Keratinocyte (primary cell): ENCODE measurements around the gene SLC9A3. TPM values are rescaled to one million over a fixed set of nuclear protein-coding genes. Genes with fewer than 3 reads are reported as not detected.

ENCODE experiments used
- DNase-seq: peaks from one replicate; pipeline ENCODE4 v3.0.0-alpha.2; 2011; ENCODE audit warnings: low read depth, missing footprints, low spot score
- FAIRE-seq: peaks from 2 replicates; lab custom pipeline; 2011; peaks lifted over from hg19 to GRCh38; lab: Jason Lieb, UNC
- H2AFZ ChIP-seq: 2 replicates; pipeline ENCODE4 v1.6.0; 2012; ENCODE audit warnings: low read length, control low read depth, inconsistent platforms; ENCODE audit not compliant: control insufficient read depth
- H3K27ac ChIP-seq: 2 replicates; pipeline ENCODE4 v1.5.1; 2011; ENCODE audit warnings: low read length; ENCODE audit not compliant: control insufficient read depth, insufficient read depth
- H3K27me3 ChIP-seq: 3 replicates; pipeline ENCODE4 v1.6.0; 2011; ENCODE audit warnings: low read length; ENCODE audit not compliant: control insufficient read depth, insufficient read depth; ENCODE audit errors: extremely low read depth
- H3K36me3 ChIP-seq, 2 experiments: 2 replicates in 1 of 2; 3 replicates in 1 of 2; pipeline ENCODE4 v1.5.1; 2011; ENCODE audit warnings: low read length in 2 of 2, mild to moderate bottlenecking in 1 of 2; ENCODE audit not compliant: control insufficient read depth in 2 of 2, insufficient read depth in 2 of 2; ENCODE audit errors: extremely low read depth in 1 of 2
- H3K4me1 ChIP-seq: 3 replicates; pipeline ENCODE4 v1.5.1; 2011; ENCODE audit warnings: low read length; ENCODE audit not compliant: control insufficient read depth, insufficient read depth; ENCODE audit errors: extremely low read depth
- H3K4me2 ChIP-seq: 3 replicates; pipeline ENCODE4 v1.6.0; 2011; ENCODE audit warnings: low read depth, low read length; ENCODE audit not compliant: control insufficient read depth, insufficient read depth; ENCODE audit errors: extremely low read depth
- H3K4me3 ChIP-seq, 3 experiments: fragments of 200-600 bp in 1 of 3; sonication (generic) in 1 of 3; 2 replicates in 2 of 3; 3 replicates in 1 of 3; pipeline ENCODE4 v1.5.1; 2011 to 2016; ENCODE audit warnings: low read length in 3 of 3, mild to moderate bottlenecking in 3 of 3, control low read depth in 2 of 3, inconsistent platforms in 1 of 3, low read depth in 1 of 3, mixed read lengths in 1 of 3, mixed run types in 1 of 3, moderate library complexity in 1 of 3; ENCODE audit not compliant: control insufficient read depth in 2 of 3, insufficient read depth in 2 of 3; ENCODE audit errors: extremely low read depth in 1 of 3
- H3K79me2 ChIP-seq: 2 replicates; pipeline ENCODE4 v1.6.0; 2012; ENCODE audit warnings: low read length; ENCODE audit not compliant: control insufficient read depth, insufficient read depth
- H3K9ac ChIP-seq: 3 replicates; pipeline ENCODE4 v1.6.0; 2011; ENCODE audit warnings: low read length; ENCODE audit not compliant: control insufficient read depth, insufficient read depth; ENCODE audit errors: extremely low read depth
- H3K9me1 ChIP-seq: 3 replicates; pipeline ENCODE4 v1.6.0; 2011; ENCODE audit warnings: low read length; ENCODE audit not compliant: control insufficient read depth, insufficient read depth; ENCODE audit errors: extremely low read depth
- H3K9me3 ChIP-seq: 2 replicates; pipeline ENCODE4 v1.5.1; 2012; ENCODE audit warnings: low read depth, low read length; ENCODE audit not compliant: control insufficient read depth
- H4K20me1 ChIP-seq: 3 replicates; pipeline ENCODE4 v1.6.0; 2011; ENCODE audit warnings: low read length; ENCODE audit not compliant: control insufficient read depth, insufficient read depth; ENCODE audit errors: extremely low read depth
- CTCF ChIP-seq, 3 experiments: IDR thresholded peaks in 1 of 3; conservative IDR thresholded peaks in 1 of 3; optimal IDR thresholded peaks in 1 of 3; 2 replicates in 2 of 3; 3 replicates in 1 of 3; pipeline versions ENCODE3 to v1.5.1; 2011; ENCODE audit warnings: low read length in 3 of 3, mild to moderate bottlenecking in 3 of 3, moderate library complexity in 2 of 3, control low read depth in 1 of 3, inconsistent platforms in 1 of 3; ENCODE audit not compliant: insufficient read depth in 2 of 3; ENCODE audit errors: extremely low read depth in 1 of 3
- EZH2 ChIP-seq: IDR thresholded peaks from one replicate; pipeline ENCODE4 v1.6.1; 2012; ENCODE audit warnings: inconsistent platforms, mild to moderate bottlenecking, low read length, moderate library complexity
- dilution Hi-C: fragments of 300-500 bp; cut with MboI; formaldehyde crosslinking; loops from one replicate; pipeline ENCODE4 v1.7.0; 2020; ENCODE audit warnings: low sequenced_read_pairs; ENCODE audit not compliant: extremely low pct_ligation_motif_present
- polyA plus RNA-seq, 5 experiments: library from polyadenylated mRNA; depleted of rRNA in 3 of 5; stranded (reverse) in 3 of 5; stranded (forward) in 1 of 5; unstranded in 1 of 5; fragments of >200 nt; gene quantifications; 1 replicate in 1 of 5; 2 replicates in 3 of 5; 3 replicates in 1 of 5; pipeline versions ENCODE4 v1.2.1 to v1.2.3, GENCODE V29; 2011 to 2012; ENCODE audit warnings: missing spikeins in 2 of 5, low read depth in 1 of 5, low replicate concordance in 1 of 5

Gene SLC9A3
- polyA plus RNA-seq, 1 donor (not counting 4 experiments of a cell fraction or from before 2014, with no cell fraction given), result 0.55 TPM

GRCh38 chr5:573206-573605 is 49.0 kb upstream of the SLC9A3 start:
- Histone ChIP-seq H3K4me2 (no peak overlapping the region), H3K27ac (no peak overlapping the region), H3K79me2 (no peaks in the 10 kb centered on the region), H3K27me3 (peaks cover 3% of the 10 kb centered on the region), H4K20me1 (no peaks in the 10 kb centered on the region), H3K36me3 (no peaks in the 10 kb centered on the region), H3K4me1 (no peaks in the 10 kb centered on the region), H3K9me3 (peaks cover 1% of the 10 kb centered on the region), H2AFZ (no peak overlapping the region), H3K9me1 (no peaks in the 10 kb centered on the region), H3K4me3 (no peak overlapping the region), H3K9ac (no peak overlapping the region)
- dilution Hi-C loops, result no loop called here
- no peak for TF ChIP-seq CTCF (optimal IDR thresholded peaks at IDR 0.05 in 1 of 3, IDR thresholded peaks at IDR 0.05 in 1 of 3, conservative IDR thresholded peaks at IDR 0.05 in 1 of 3; ENCODE audit: extremely low read depth in 1 of 3, insufficient read depth in 2 of 3, low read length in 3 of 3)
- no peak for TF ChIP-seq EZH2
- no peak for FAIRE-seq
- no peak for DNase-seq

GRCh38 chr5:572398-573019 is 48.3 kb upstream of the SLC9A3 start:
- Histone ChIP-seq H4K20me1 (no peaks in the 10 kb centered on the region), H3K27ac (no peak overlapping the region), H3K4me3 (no peak overlapping the region), H3K9me3 (peaks cover 1% of the 10 kb centered on the region), H3K9ac (no peak overlapping the region), H2AFZ (no peak overlapping the region), H3K4me2 (no peak overlapping the region), H3K79me2 (no peaks in the 10 kb centered on the region), H3K36me3 (no peaks in the 10 kb centered on the region), H3K9me1 (no peaks in the 10 kb centered on the region), H3K4me1 (no peaks in the 10 kb centered on the region), H3K27me3 (peaks cover 3% of the 10 kb centered on the region)
- FAIRE-seq (no peak), DNase-seq (no peak)
- TF ChIP-seq CTCF (optimal IDR thresholded peaks at IDR 0.05 in 1 of 3, IDR thresholded peaks at IDR 0.05 in 1 of 3, conservative IDR thresholded peaks at IDR 0.05 in 1 of 3; ENCODE audit: extremely low read depth in 1 of 3, insufficient read depth in 2 of 3, low read length in 3 of 3) (no peak), EZH2 (no peak)
- dilution Hi-C loops, result no loop called here
